ENCODE data around the gene CEP95.

Gene CEP95

GRCh38 chr17:64477849-64478248, 28.9 kb upstream of the CEP95 start:
- Histone ChIP-seq H4K91ac (ENCODE audit: low read depth, low read length) (no peak overlapping the region), H3K4me3 (ENCODE audit: low read depth, low read length) (no peak overlapping the region), H2BK120ac (ENCODE audit: insufficient read depth, low read length, poor library complexity) (no peak overlapping the region), H2BK12ac (ENCODE audit: low read length) (no peak overlapping the region), H4K8ac (ENCODE audit: low read depth, low read length) (no peak overlapping the region), H3K9me3 (ENCODE audit: insufficient read depth, low read depth, low read length) (no peaks in the 10 kb centered on the region), H3K27ac (ENCODE audit: low read depth, low read length) (no peak overlapping the region), H3K14ac (ENCODE audit: low read length) (no peak overlapping the region), H3K79me2 (ENCODE audit: control insufficient read depth, insufficient read depth, low read length, poor library complexity) (no peaks in the 10 kb centered on the region), H2AFZ (ENCODE audit: insufficient read depth, low read length, poor library complexity) (no peak overlapping the region), H2AK5ac (ENCODE audit: low read length) (no peak overlapping the region), H4K12ac (ENCODE audit: low read depth, low read length) (no peak overlapping the region), H3K9ac (ENCODE audit: low read length) (no peak overlapping the region), H3K36me3 (ENCODE audit: control insufficient read depth in 1 of 2, insufficient read depth in 2 of 2, low read length in 2 of 2) (peaks cover 2% of the 10 kb centered on the region in 2 experiments), H3K27me3 (ENCODE audit: insufficient read depth, low read length) (no peaks in the 10 kb centered on the region), H3K18ac (ENCODE audit: low read length) (no peak overlapping the region), H3K4ac (ENCODE audit: low read depth, low read length) (no peak overlapping the region), H3K4me2 (ENCODE audit: low read length) (no peak overlapping the region), H3K79me1 (ENCODE audit: low read length) (no peaks in the 10 kb centered on the region), H3K23ac (ENCODE audit: low read length) (no peak overlapping the region), H2BK5ac (ENCODE audit: low read depth, low read length, poor library complexity) (no peak overlapping the region), H3K4me1 (ENCODE audit: control insufficient read depth in 1 of 2, insufficient read depth in 2 of 2, low read length in 2 of 2) (peaks cover 0 to 2% of the 10 kb centered on the region in 2 experiments)
- no peak for DNase-seq
- WGBS (ENCODE audit: extremely low coverage, insufficient coverage, insufficient read length): no CpG with 5 or more reads among the region's 1 CpG

GRCh38 chr17:64480951-64481350, 25.8 kb upstream of the CEP95 start:
- Histone ChIP-seq H2BK120ac (ENCODE audit: insufficient read depth, low read length, poor library complexity) (no peak overlapping the region), H3K4me3 (ENCODE audit: low read depth, low read length) (no peak overlapping the region), H4K8ac (ENCODE audit: low read depth, low read length) (no peak overlapping the region), H3K4me1 (ENCODE audit: control insufficient read depth in 1 of 2, insufficient read depth in 2 of 2, low read length in 2 of 2) (peaks cover 0 to 2% of the 10 kb centered on the region in 2 experiments), H4K12ac (ENCODE audit: low read depth, low read length) (no peak overlapping the region), H3K4ac (ENCODE audit: low read depth, low read length) (no peak overlapping the region), H3K27ac (ENCODE audit: low read depth, low read length) (no peak overlapping the region), H2AK5ac (ENCODE audit: low read length) (no peak overlapping the region), H2BK5ac (ENCODE audit: low read depth, low read length, poor library complexity) (no peak overlapping the region), H3K9ac (ENCODE audit: low read length) (no peak overlapping the region), H3K14ac (ENCODE audit: low read length) (no peak overlapping the region), H3K23ac (ENCODE audit: low read length) (no peak overlapping the region), H4K91ac (ENCODE audit: low read depth, low read length) (no peak overlapping the region), H3K27me3 (ENCODE audit: insufficient read depth, low read length) (no peaks in the 10 kb centered on the region), H2AFZ (ENCODE audit: insufficient read depth, low read length, poor library complexity) (no peak overlapping the region), H3K79me1 (ENCODE audit: low read length) (no peaks in the 10 kb centered on the region), H3K36me3 (ENCODE audit: control insufficient read depth in 1 of 2, insufficient read depth in 2 of 2, low read length in 2 of 2) (peaks cover 9% of the 10 kb centered on the region in 2 experiments), H3K9me3 (ENCODE audit: insufficient read depth, low read depth, low read length) (no peaks in the 10 kb centered on the region), H3K4me2 (ENCODE audit: low read length) (no peak overlapping the region), H3K18ac (ENCODE audit: low read length) (no peak overlapping the region), H3K79me2 (ENCODE audit: control insufficient read depth, insufficient read depth, low read length, poor library complexity) (no peaks in the 10 kb centered on the region), H2BK12ac (ENCODE audit: low read length) (no peak overlapping the region)
- WGBS (ENCODE audit: extremely low coverage, insufficient coverage, insufficient read length): no CpG with 5 or more reads among the region's 1 CpG
- peak; percentile 73 to 82 for DNase-seq

GRCh38 chr17:64484380-64484779, 22.4 kb upstream of the CEP95 start:
- H3K9me3 ChIP-seq (ENCODE audit: insufficient read depth, low read depth, low read length): no peaks in the 10 kb centered on the region
- no peak overlapping the region for H3K27ac ChIP-seq (ENCODE audit: low read depth, low read length)
- no peak overlapping the region for H3K14ac ChIP-seq (ENCODE audit: low read length)
- no peak overlapping the region for H2BK5ac ChIP-seq (ENCODE audit: low read depth, low read length, poor library complexity)
- H2BK12ac ChIP-seq (ENCODE audit: low read length): no peak overlapping the region
- H3K4ac ChIP-seq (ENCODE audit: low read depth, low read length): no peak overlapping the region
- no peak overlapping the region for H2BK120ac ChIP-seq (ENCODE audit: insufficient read depth, low read length, poor library complexity)
- H3K18ac ChIP-seq (ENCODE audit: low read length): no peak overlapping the region
- no peak overlapping the region for H4K91ac ChIP-seq (ENCODE audit: low read depth, low read length)
- DNase-seq: no peak
- no CpG with 5 or more reads among the region's 3 CpGs for WGBS (ENCODE audit: extremely low coverage, insufficient coverage, insufficient read length)
- H4K8ac ChIP-seq (ENCODE audit: low read depth, low read length): no peak overlapping the region
- no peak overlapping the region for H3K4me3 ChIP-seq (ENCODE audit: low read depth, low read length)
- no peak overlapping the region for H2AFZ ChIP-seq (ENCODE audit: insufficient read depth, low read length, poor library complexity)
- no peaks in the 10 kb centered on the region for H3K79me2 ChIP-seq (ENCODE audit: control insufficient read depth, insufficient read depth, low read length, poor library complexity)
- peaks cover 11% of the 10 kb centered on the region in 2 experiments for H3K36me3 ChIP-seq (ENCODE audit: control insufficient read depth in 1 of 2, insufficient read depth in 2 of 2, low read length in 2 of 2)
- no peaks in the 10 kb centered on the region for H3K79me1 ChIP-seq (ENCODE audit: low read length)
- no peak overlapping the region for H3K4me2 ChIP-seq (ENCODE audit: low read length)
- no peak overlapping the region for H2AK5ac ChIP-seq (ENCODE audit: low read length)
- H3K27me3 ChIP-seq (ENCODE audit: insufficient read depth, low read length): no peaks in the 10 kb centered on the region
- H3K23ac ChIP-seq (ENCODE audit: low read length): no peak overlapping the region
- H3K4me1 ChIP-seq (ENCODE audit: control insufficient read depth in 1 of 2, insufficient read depth in 2 of 2, low read length in 2 of 2): peaks cover 0 to 2% of the 10 kb centered on the region in 2 experiments
- no peak overlapping the region for H3K9ac ChIP-seq (ENCODE audit: low read length)
- no peak overlapping the region for H4K12ac ChIP-seq (ENCODE audit: low read depth, low read length)

- no peaks in the 10 kb centered on the region for H3K79me2 ChIP-seq (ENCODE audit: control insufficient read depth, insufficient read depth, low read length, poor library complexity)
- no peak overlapping the region for H3K27ac ChIP-seq (ENCODE audit: low read depth, low read length)
- no peak overlapping the region for H3K9ac ChIP-seq (ENCODE audit: low read length)
- H3K4me2 ChIP-seq (ENCODE audit: low read length): no peak overlapping the region
- no peaks in the 10 kb centered on the region for H3K79me1 ChIP-seq (ENCODE audit: low read length)
- no peaks in the 10 kb centered on the region for H3K9me3 ChIP-seq (ENCODE audit: insufficient read depth, low read depth, low read length)
- H3K18ac ChIP-seq (ENCODE audit: low read length): no peak overlapping the region
- no CpG with 5 or more reads among the region's 2 CpGs for WGBS (ENCODE audit: extremely low coverage, insufficient coverage, insufficient read length)
- no peak overlapping the region for H3K14ac ChIP-seq (ENCODE audit: low read length)
- H3K4ac ChIP-seq (ENCODE audit: low read depth, low read length): no peak overlapping the region
- H2AK5ac ChIP-seq (ENCODE audit: low read length): no peak overlapping the region
- no peak overlapping the region for H2BK120ac ChIP-seq (ENCODE audit: insufficient read depth, low read length, poor library complexity)
- no peak overlapping the region for H2BK5ac ChIP-seq (ENCODE audit: low read depth, low read length, poor library complexity)
- no peaks in the 10 kb centered on the region for H3K27me3 ChIP-seq (ENCODE audit: insufficient read depth, low read length)
- H4K8ac ChIP-seq (ENCODE audit: low read depth, low read length): no peak overlapping the region
- H4K12ac ChIP-seq (ENCODE audit: low read depth, low read length): no peak overlapping the region
- H2AFZ ChIP-seq (ENCODE audit: insufficient read depth, low read length, poor library complexity): no peak overlapping the region
- H3K4me3 ChIP-seq (ENCODE audit: low read depth, low read length): no peak overlapping the region
- H4K91ac ChIP-seq (ENCODE audit: low read depth, low read length): no peak overlapping the region
- DNase-seq: no peak
- H3K4me1 ChIP-seq (ENCODE audit: control insufficient read depth in 1 of 2, insufficient read depth in 2 of 2, low read length in 2 of 2): no peaks in the 10 kb centered on the region
- no peak overlapping the region for H3K23ac ChIP-seq (ENCODE audit: low read length)
- no peak overlapping the region for H2BK12ac ChIP-seq (ENCODE audit: low read length)
- H3K36me3 ChIP-seq (ENCODE audit: control insufficient read depth in 1 of 2, insufficient read depth in 2 of 2, low read length in 2 of 2): peaks cover 10 to 12% of the 10 kb centered on the region in 2 experiments
These were observed 18.5 kb upstream of the CEP95 start for GRCh38 chr17:64488301-64488700.
